Measurements from ENCODE around the gene FAM98C. TPM values are rescaled to one million over a fixed set of nuclear protein-coding genes. Genes with fewer than 3 reads are reported as not detected.

FAM98C gene
- total and polyA plus RNA-seq, 2 experiments from 2014 or later: 9.9 to 20.2 TPM

GRCh38 chr19:38399537-38399936 is 3.4 kb upstream of the FAM98C start:
- TF ChIP-seq CTCF (IDR thresholded peaks at IDR 0.05; ENCODE audit: poor library complexity) (no peak), EZH2 (IDR thresholded peaks at IDR 0.05; ENCODE audit: borderline replicate concordance) (no peak), EZH2phosphoT487 (IDR thresholded peaks at IDR 0.05; ENCODE audit: low read depth, severe bottlenecking, unreplicated experiment) (no peak)
- no peak for DNase-seq (ENCODE audit: low spot score)
- H3K9me2 ChIP-seq (replicated peaks; ENCODE audit: insufficient read depth): no peaks in the 10 kb centered on the region
- H3K36me3 ChIP-seq (replicated peaks; ENCODE audit: insufficient read depth, low read depth): no peaks in the 10 kb centered on the region
- no peak overlapping the region for H3K4me3 ChIP-seq
- no peaks in the 10 kb centered on the region for H3K27me3 ChIP-seq
- no peak overlapping the region for H2AFZ ChIP-seq
- H3K9me3 ChIP-seq (ENCODE audit: low read depth): no peaks in the 10 kb centered on the region
- H3K4me1 ChIP-seq (ENCODE audit: insufficient read depth): no peaks in the 10 kb centered on the region
- H3K4me2 ChIP-seq: no peak overlapping the region
- WGBS (ENCODE audit: low lambda C conversion rate, missing lambda C conversion rate): 71% methylated on average over 1 of the region's 1 CpG
- H3K27ac ChIP-seq: no peak overlapping the region
- no peaks in the 10 kb centered on the region for H4K20me1 ChIP-seq (ENCODE audit: insufficient read depth, poor library complexity, severe bottlenecking)
- H3K79me2 ChIP-seq: peaks cover 4% of the 10 kb centered on the region

GRCh38 chr19:38400361-38400760 is 2.5 kb upstream of the FAM98C start:
- H4K20me1 ChIP-seq (ENCODE audit: insufficient read depth, poor library complexity, severe bottlenecking): no peaks in the 10 kb centered on the region
- no peaks in the 10 kb centered on the region for H3K4me1 ChIP-seq (ENCODE audit: insufficient read depth)
- peaks cover 4% of the 10 kb centered on the region for H3K79me2 ChIP-seq
- WGBS (ENCODE audit: low lambda C conversion rate, missing lambda C conversion rate): 80% methylated on average over 5 of the region's 5 CpGs
- H3K4me3 ChIP-seq: no peak overlapping the region
- H3K27me3 ChIP-seq: no peaks in the 10 kb centered on the region
- no peak overlapping the region for H3K4me2 ChIP-seq
- H3K36me3 ChIP-seq (replicated peaks; ENCODE audit: insufficient read depth, low read depth): no peaks in the 10 kb centered on the region
- H3K9me2 ChIP-seq (replicated peaks; ENCODE audit: insufficient read depth): no peaks in the 10 kb centered on the region
- H2AFZ ChIP-seq: no peak overlapping the region
- H3K27ac ChIP-seq: no peak overlapping the region
- H3K9me3 ChIP-seq (ENCODE audit: low read depth): no peaks in the 10 kb centered on the region
- no peak for DNase-seq (ENCODE audit: low spot score)
- TF ChIP-seq EZH2 (IDR thresholded peaks at IDR 0.05; ENCODE audit: borderline replicate concordance) (no peak), CTCF (IDR thresholded peaks at IDR 0.05; ENCODE audit: poor library complexity) (no peak), EZH2phosphoT487 (IDR thresholded peaks at IDR 0.05; ENCODE audit: low read depth, severe bottlenecking, unreplicated experiment) (no peak)

GRCh38 chr19:38401148-38401547 is 1.7 kb upstream of the FAM98C start:
- H3K4me1 ChIP-seq (ENCODE audit: insufficient read depth): no peaks in the 10 kb centered on the region
- WGBS (ENCODE audit: low lambda C conversion rate, missing lambda C conversion rate): 67% methylated on average over 3 of the region's 3 CpGs
- H3K9me2 ChIP-seq (replicated peaks; ENCODE audit: insufficient read depth): no peaks in the 10 kb centered on the region
- no peak for DNase-seq (ENCODE audit: low spot score)
- no peaks in the 10 kb centered on the region for H4K20me1 ChIP-seq (ENCODE audit: insufficient read depth, poor library complexity, severe bottlenecking)
- no peaks in the 10 kb centered on the region for H3K9me3 ChIP-seq (ENCODE audit: low read depth)
- H3K79me2 ChIP-seq: peaks cover 4% of the 10 kb centered on the region
- TF ChIP-seq CTCF (IDR thresholded peaks at IDR 0.05; ENCODE audit: poor library complexity) (no peak), EZH2phosphoT487 (IDR thresholded peaks at IDR 0.05; ENCODE audit: low read depth, severe bottlenecking, unreplicated experiment) (no peak), EZH2 (IDR thresholded peaks at IDR 0.05; ENCODE audit: borderline replicate concordance) (no peak)
- H3K36me3 ChIP-seq (replicated peaks; ENCODE audit: insufficient read depth, low read depth): no peaks in the 10 kb centered on the region
- H3K4me3 ChIP-seq: no peak overlapping the region
- H2AFZ ChIP-seq: no peak overlapping the region
- H3K27ac ChIP-seq: no peak overlapping the region
- no peaks in the 10 kb centered on the region for H3K27me3 ChIP-seq
- no peak overlapping the region for H3K4me2 ChIP-seq

- Histone ChIP-seq H4K20me1 (ENCODE audit: insufficient read depth, poor library complexity, severe bottlenecking) (no peaks in the 10 kb centered on the region), H3K4me3 (no peak overlapping the region), H3K4me1 (ENCODE audit: insufficient read depth) (no peaks in the 10 kb centered on the region), H3K4me2 (peak overlapping the region; percentile 76), H3K27ac (no peak overlapping the region), H3K79me2 (peaks cover 4% of the 10 kb centered on the region), H3K9me3 (ENCODE audit: low read depth) (no peaks in the 10 kb centered on the region), H3K36me3 (replicated peaks; ENCODE audit: insufficient read depth, low read depth) (no peaks in the 10 kb centered on the region), H2AFZ (peak overlapping the region; percentile 60), H3K27me3 (no peaks in the 10 kb centered on the region), H3K9me2 (replicated peaks; ENCODE audit: insufficient read depth) (no peaks in the 10 kb centered on the region)
- 11% methylated on average over 18 of the region's 18 CpGs for WGBS (ENCODE audit: low lambda C conversion rate, missing lambda C conversion rate)
- TF ChIP-seq EZH2 (IDR thresholded peaks at IDR 0.05; ENCODE audit: borderline replicate concordance) (no peak), EZH2phosphoT487 (IDR thresholded peaks at IDR 0.05; ENCODE audit: low read depth, severe bottlenecking, unreplicated experiment) (no peak), CTCF (IDR thresholded peaks at IDR 0.05; ENCODE audit: poor library complexity) (no peak)
- no peak for DNase-seq (ENCODE audit: low spot score)
Measured at GRCh38 chr19:38402623-38402966, 298 bp upstream of the FAM98C start.
